HepG2 (cell line): ENCODE measurements around the gene GREM2. TPM values are rescaled to one million over a fixed set of nuclear protein-coding genes. Genes with fewer than 3 reads are reported as not detected.

Source experiments
- ATAC-seq: fragments of 200-7000 bp; cut with Tn5 transposase; 3 replicates; pipeline ENCODE4 v1.9.1; 2020; ENCODE audit warnings: mild to moderate bottlenecking, moderate library complexity
- BruUV-seq: library from RNA; stranded (reverse); fragments of 400-500 nt; replicated peaks from 2 replicates; lab custom pipeline; 2021; lab: Mats Ljungman, UMichigan
- CTCF ChIA-PET: fragments of 300-600 bp; formaldehyde crosslinking; extraction: SDS; loops from one replicate; lab custom pipeline; 2021; ENCODE audit warnings: low total read pairs, inconsistent platforms, low intra/inter-chr PET ratio; lab: Yijun Ruan, JAX
- POLR2A ChIA-PET: fragments of 350-600 bp; sonication (Branson Sonifier 250); formaldehyde crosslinking; loops from one replicate; lab custom pipeline; 2020; ENCODE audit warnings: antibody characterized with exemption, inconsistent platforms; lab: Yijun Ruan, JAX
- DNase-seq: peaks from one replicate; pipeline ENCODE4 v3.0.0-alpha.2; 2015; ENCODE audit warnings: low spot score
- FAIRE-seq: peaks from 3 replicates; lab custom pipeline; 2011; peaks lifted over from hg19 to GRCh38; lab: Jason Lieb, UNC
- H2AFZ ChIP-seq: one replicate; pipeline ENCODE4 v1.6.1; 2011; ENCODE audit warnings: low read length, inconsistent platforms
- H3K27ac ChIP-seq: fragments of 300-600 bp; 3 replicates; pipeline ENCODE4 v1.8.0; 2011; ENCODE audit warnings: mixed run types, mild to moderate bottlenecking, mixed read lengths, low read length, inconsistent platforms; ENCODE audit not compliant: insufficient read depth; ENCODE audit errors: extremely low read length
- H3K27me3 ChIP-seq, 2 experiments: fragments of 200-600 bp in 1 of 2; 2 replicates in 1 of 2; 3 replicates in 1 of 2; pipeline versions ENCODE4 v1.6.0 to v1.8.0; 2011; ENCODE audit warnings: low read length in 2 of 2, mild to moderate bottlenecking in 2 of 2, moderate library complexity in 2 of 2, inconsistent platforms in 1 of 2; ENCODE audit not compliant: insufficient read depth in 2 of 2, control insufficient read depth in 1 of 2
- H3K36me3 ChIP-seq, 2 experiments: fragments of 200-600 bp in 1 of 2; replicated peaks in 1 of 2; 2 replicates in 1 of 2; 3 replicates in 1 of 2; pipeline versions ENCODE4 v1.5.1 to v1.8.0; 2011; ENCODE audit warnings: low read length in 2 of 2, inconsistent platforms in 1 of 2; ENCODE audit not compliant: insufficient read depth in 2 of 2, control insufficient read depth in 1 of 2
- H3K4me1 ChIP-seq: 2 replicates; pipeline ENCODE4 v1.5.1; 2012; ENCODE audit warnings: low read length, inconsistent platforms; ENCODE audit not compliant: insufficient read depth
- H3K4me2 ChIP-seq: 2 replicates; pipeline ENCODE4 v1.6.0; 2011; ENCODE audit warnings: low read depth, low read length, inconsistent platforms
- H3K4me3 ChIP-seq, 3 experiments: fragments of 200-600 bp in 1 of 3; sonication (generic), shearing (Covaris generic) in 1 of 3; replicated peaks in 1 of 3; 2 replicates each; pipeline ENCODE4 v1.5.1; 2011 to 2016; ENCODE audit warnings: low read length in 3 of 3, inconsistent platforms in 2 of 3, low read depth in 2 of 3, mild to moderate bottlenecking in 2 of 3, control low read depth in 1 of 3, mixed read lengths in 1 of 3; ENCODE audit not compliant: insufficient read depth in 1 of 3
- H3K79me2 ChIP-seq: one replicate; pipeline ENCODE4 v1.6.1; 2011; ENCODE audit warnings: low read length, inconsistent platforms; ENCODE audit not compliant: insufficient read depth
- H3K9ac ChIP-seq: 2 replicates; pipeline ENCODE4 v1.6.0; 2011; ENCODE audit warnings: mild to moderate bottlenecking, low read depth, low read length, inconsistent platforms; ENCODE audit not compliant: insufficient read depth
- H3K9me3 ChIP-seq: 2 replicates; pipeline ENCODE4 v1.5.1; 2012; ENCODE audit warnings: mild to moderate bottlenecking, low read length
- H4K20me1 ChIP-seq: 2 replicates; pipeline ENCODE4 v1.6.0; 2011; ENCODE audit warnings: inconsistent platforms, mild to moderate bottlenecking, low read length, moderate library complexity; ENCODE audit not compliant: insufficient read depth
- ATF1 ChIP-seq: IDR thresholded peaks from 2 replicates; pipeline ENCODE4 v1.6.1; 2016; ENCODE audit warnings: mild to moderate bottlenecking, control low read depth
- ATF7 ChIP-seq, 2 experiments: fragments of 450-650 bp in 1 of 2; sonication (generic) in 1 of 2; formaldehyde crosslinking in 1 of 2; IDR thresholded peaks; 2 replicates each; pipeline versions ENCODE4 v1.4.0 to v1.6.1; 2016 to 2020; ENCODE audit warnings: antibody characterized with exemption in 1 of 2, mild to moderate bottlenecking in 1 of 2, missing genetic modification reagents in 1 of 2
- HES4 ChIP-seq: sonication (generic); formaldehyde crosslinking; IDR thresholded peaks from 2 replicates; pipeline ENCODE4 v1.9.0; 2021; ENCODE audit warnings: mild to moderate bottlenecking, missing genetic modification reagents, borderline replicate concordance
- HNF1B ChIP-seq: sonication (generic); formaldehyde crosslinking; IDR thresholded peaks from 2 replicates; pipeline ENCODE4 v1.5.1; 2020; ENCODE audit warnings: mild to moderate bottlenecking, moderate library complexity, missing genetic modification reagents
- IKZF4 ChIP-seq: sonication (generic); formaldehyde crosslinking; IDR thresholded peaks from 2 replicates; pipeline ENCODE4 v1.5.1; 2020; ENCODE audit warnings: borderline replicate concordance, mild to moderate bottlenecking, low read depth, missing genetic modification reagents; ENCODE audit errors: not compliant biosample characterization
- PHB2 ChIP-seq: fragments of 450-650 bp; IDR thresholded peaks from 2 replicates; pipeline ENCODE4 v1.6.1; 2018; ENCODE audit not compliant: partially characterized antibody
- SP4 ChIP-seq: sonication (generic); formaldehyde crosslinking; IDR thresholded peaks from 2 replicates; pipeline ENCODE4 v1.8.1; 2023; ENCODE audit warnings: mild to moderate bottlenecking, missing genetic modification reagents
- THAP11 ChIP-seq: IDR thresholded peaks from 2 replicates; pipeline ENCODE4 v1.6.1; 2016; ENCODE audit warnings: missing biosample characterization, missing genetic modification reagents
- ZBTB26 ChIP-seq: IDR thresholded peaks from 2 replicates; pipeline ENCODE4 v1.6.1; 2016; ENCODE audit warnings: missing compliant biosample characterization, missing genetic modification reagents, borderline replicate concordance
- ZFP41 ChIP-seq: sonication (generic); formaldehyde crosslinking; IDR thresholded peaks from 2 replicates; pipeline ENCODE4 v1.4.0; 2020; ENCODE audit warnings: mild to moderate bottlenecking, missing genetic modification reagents, borderline replicate concordance
- ZNF3 ChIP-seq: IDR thresholded peaks from 2 replicates; pipeline ENCODE4 v1.7.0; 2017; ENCODE audit warnings: inconsistent platforms
- ZNF503 ChIP-seq: sonication (generic); formaldehyde crosslinking; IDR thresholded peaks from 2 replicates; pipeline ENCODE4 v1.4.0; 2020; ENCODE audit warnings: missing genetic modification reagents
- WGBS: methylation state at CpG from one replicate; pipeline ENCODE4 v1.1.6; 2017; ENCODE audit warnings: low lambda C conversion rate; 5-methylcytosine and 5-hydroxymethylcytosine counted together
- in situ Hi-C: cut with HindIII; loops from 2 replicates; pipeline ENCODE4 v1.10.0; 2017; ENCODE audit warnings: low pct_unique_long_range_greater_than_20kb; ENCODE audit not compliant: extremely low pct_ligation_motif_present
- intact Hi-C: fragments of 100-400 bp; cut with micrococcal nuclease; formaldehyde crosslinking; loops from one replicate; pipeline ENCODE4 v1.10.0; 2022; ENCODE audit not compliant: unreplicated experiment
- polyA plus RNA-seq, 8 experiments: library from polyadenylated mRNA; depleted of rRNA in 3 of 8; stranded (reverse) in 7 of 8; unstranded in 1 of 8; fragments of >200 nt; fragmentation: Illumina TruSeq in 4 of 8; extraction: Trizol in 4 of 8; gene quantifications; 2 replicates each; pipeline versions ENCODE4 v1.2.1 to v1.2.3, GENCODE V29; 2011 to 2016; ENCODE audit warnings: low read depth in 4 of 8, missing spikeins in 1 of 8, mixed read lengths in 1 of 8; ENCODE audit not compliant: insufficient read depth in 1 of 8
- total RNA-seq, 5 experiments: library from RNA; depleted of rRNA; stranded (reverse); fragments of >200 nt; fragmentation: Illumina TruSeq; extraction: Trizol; gene quantifications; 2 replicates each; pipeline ENCODE4 v1.2.3, GENCODE V29; 2016; ENCODE audit warnings: low read depth in 1 of 5
- TF ChIP-seq, protein P1 (sequence below): sonication (generic); formaldehyde crosslinking; conservative IDR thresholded peaks from 2 replicates; pipeline ENCODE4 v1.4.0; 2020; ENCODE audit warnings: mild to moderate bottlenecking, missing genetic modification reagents, moderate library complexity
- TF ChIP-seq, protein P2 (sequence below): sonication (generic); formaldehyde crosslinking; IDR thresholded peaks from 2 replicates; pipeline ENCODE4 v1.8.1; 2023; ENCODE audit warnings: missing genetic modification reagents, mild to moderate bottlenecking, borderline replicate concordance

GREM2 gene
- total and polyA plus RNA-seq, 2 of the 13 experiments (the other 11 are each of a cell fraction or from before 2014, with no cell fraction given) = 0.07 TPM; not detected in 1

DNA sequence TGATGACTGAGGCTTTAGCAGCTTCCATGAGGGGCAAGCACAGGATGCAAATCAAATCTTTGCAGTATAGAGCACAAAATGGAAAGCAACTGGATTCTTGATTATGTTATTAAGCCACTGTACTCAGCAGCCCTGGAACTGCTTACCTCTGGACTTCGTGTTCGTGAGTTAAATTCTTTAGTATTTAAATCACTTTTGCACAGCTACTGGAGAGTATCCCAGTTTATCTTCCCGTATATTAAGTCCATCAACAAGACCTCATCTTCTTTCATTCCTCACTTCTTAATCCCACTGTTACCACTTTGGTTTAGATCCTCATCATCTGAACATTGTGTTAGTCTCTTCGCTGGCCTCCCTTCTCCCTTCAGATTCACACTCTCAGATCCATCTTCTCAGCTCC, 108.9 kb downstream of the GREM2 start:
- H3K4me1 ChIP-seq = no peaks in the 10 kb centered on the region
- ChIA-PET CTCF (no interaction called here), POLR2A (no interaction called here)
- whole genome bisulfite sequencing = 4% methylated on average over 4 of the region's 4 CpGs
- H3K27me3 ChIP-seq = no peaks in the 10 kb centered on the region
- no peak overlapping the region for H3K27ac ChIP-seq
- H3K36me3 ChIP-seq = no peaks in the 10 kb centered on the region
- no peak overlapping the region for H2AFZ ChIP-seq
- H3K9ac ChIP-seq = no peak overlapping the region
- FAIRE-seq = no peak
- H3K79me2 ChIP-seq = no peaks in the 10 kb centered on the region
- intact Hi-C loops = no loop called here
- no peak for ATAC-seq
- no peak overlapping the region for H3K4me3 ChIP-seq
- BruUV-seq = no TSS peak
- no peaks in the 10 kb centered on the region for H3K9me3 ChIP-seq
- DNase-seq = no peak
- H3K4me2 ChIP-seq = no peak overlapping the region
- in situ Hi-C loops = no loop called here
- no peaks in the 10 kb centered on the region for H4K20me1 ChIP-seq
- TF ChIP-seq SP4 (CRISPR knock-in tag) (no peak), ATF7 (IDR thresholded peaks at IDR 0.05) (no peak), ATF7 (CRISPR knock-in tag; IDR thresholded peaks at IDR 0.05) (no peak), PHB2 (no peak), ZFP41 (CRISPR knock-in tag) (no peak), HNF1B (no peak), ZNF3 (CRISPR knock-in tag) (no peak), ZBTB26 (CRISPR knock-in tag) (no peak), ATF1 (CRISPR knock-in tag) (no peak), IKZF4 (CRISPR knock-in tag) (no peak), HES4 (no peak), ZNF503 (no peak), THAP11 (CRISPR knock-in tag) (no peak)
- TF ChIP-seq, protein P1, sequence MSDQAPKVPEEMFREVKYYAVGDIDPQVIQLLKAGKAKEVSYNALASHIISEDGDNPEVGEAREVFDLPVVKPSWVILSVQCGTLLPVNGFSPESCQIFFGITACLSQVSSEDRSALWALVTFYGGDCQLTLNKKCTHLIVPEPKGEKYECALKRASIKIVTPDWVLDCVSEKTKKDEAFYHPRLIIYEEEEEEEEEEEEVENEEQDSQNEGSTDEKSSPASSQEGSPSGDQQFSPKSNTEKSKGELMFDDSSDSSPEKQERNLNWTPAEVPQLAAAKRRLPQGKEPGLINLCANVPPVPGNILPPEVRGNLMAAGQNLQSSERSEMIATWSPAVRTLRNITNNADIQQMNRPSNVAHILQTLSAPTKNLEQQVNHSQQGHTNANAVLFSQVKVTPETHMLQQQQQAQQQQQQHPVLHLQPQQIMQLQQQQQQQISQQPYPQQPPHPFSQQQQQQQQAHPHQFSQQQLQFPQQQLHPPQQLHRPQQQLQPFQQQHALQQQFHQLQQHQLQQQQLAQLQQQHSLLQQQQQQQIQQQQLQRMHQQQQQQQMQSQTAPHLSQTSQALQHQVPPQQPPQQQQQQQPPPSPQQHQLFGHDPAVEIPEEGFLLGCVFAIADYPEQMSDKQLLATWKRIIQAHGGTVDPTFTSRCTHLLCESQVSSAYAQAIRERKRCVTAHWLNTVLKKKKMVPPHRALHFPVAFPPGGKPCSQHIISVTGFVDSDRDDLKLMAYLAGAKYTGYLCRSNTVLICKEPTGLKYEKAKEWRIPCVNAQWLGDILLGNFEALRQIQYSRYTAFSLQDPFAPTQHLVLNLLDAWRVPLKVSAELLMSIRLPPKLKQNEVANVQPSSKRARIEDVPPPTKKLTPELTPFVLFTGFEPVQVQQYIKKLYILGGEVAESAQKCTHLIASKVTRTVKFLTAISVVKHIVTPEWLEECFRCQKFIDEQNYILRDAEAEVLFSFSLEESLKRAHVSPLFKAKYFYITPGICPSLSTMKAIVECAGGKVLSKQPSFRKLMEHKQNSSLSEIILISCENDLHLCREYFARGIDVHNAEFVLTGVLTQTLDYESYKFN = no peak
- TF ChIP-seq, protein P2, sequence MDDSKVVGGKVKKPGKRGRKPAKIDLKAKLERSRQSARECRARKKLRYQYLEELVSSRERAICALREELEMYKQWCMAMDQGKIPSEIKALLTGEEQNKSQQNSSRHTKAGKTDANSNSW (CRISPR knock-in tag) = no peak
